ENCODE results near the gene PRDM2.

GRCh38 chr1:13725714-13726175, 25.8 kb downstream of the PRDM2 start:
- TF ChIP-seq POLR2A (IDR thresholded peaks at IDR 0.05) (no peak), CTCF (IDR thresholded peaks at IDR 0.05) (peak in 7 of 12 donors; percentile 13 to 41 (median 31))

All from heart left ventricle (tissue), 13 donors.